H9 (cell line): ENCODE data around the gene NTSR1. TPM values are rescaled to one million over a fixed set of nuclear protein-coding genes. Genes with fewer than 3 reads are reported as not detected.

Source experiments
- DNase-seq: peaks from one replicate; pipeline ENCODE4 v3.0.0-alpha.2; 2017
- H2AFZ ChIP-seq: one replicate; pipeline ENCODE4 v1.6.1; 2013; ENCODE audit warnings: mild to moderate bottlenecking, low read length, control low read depth, moderate library complexity
- H2AK5ac ChIP-seq: 2 replicates; pipeline ENCODE4 v1.6.1; 2013; ENCODE audit warnings: low read length, control low read depth, mixed read lengths; ENCODE audit not compliant: insufficient read length
- H2BK120ac ChIP-seq: one replicate; pipeline ENCODE4 v1.6.1; 2013; ENCODE audit warnings: low read depth, mild to moderate bottlenecking, low read length, control low read depth, inconsistent platforms; ENCODE audit not compliant: poor library complexity, severe bottlenecking
- H2BK12ac ChIP-seq: 2 replicates; pipeline ENCODE4 v1.6.1; 2013; ENCODE audit warnings: low read length, control low read depth, mixed read lengths, low read depth; ENCODE audit not compliant: insufficient read length
- H2BK15ac ChIP-seq: 2 replicates; pipeline ENCODE4 v1.6.1; 2013; ENCODE audit warnings: low read depth, low read length, control low read depth
- H2BK20ac ChIP-seq: one replicate; pipeline ENCODE4 v1.6.1; 2013; ENCODE audit warnings: low read depth, mild to moderate bottlenecking, low read length, control low read depth, inconsistent platforms; ENCODE audit not compliant: poor library complexity, severe bottlenecking
- H2BK5ac ChIP-seq: 2 replicates; pipeline ENCODE4 v1.6.1; 2013; ENCODE audit warnings: low read length, control low read depth, mixed read lengths; ENCODE audit not compliant: insufficient read length
- H3K14ac ChIP-seq: 2 replicates; pipeline ENCODE4 v1.6.1; 2013; ENCODE audit warnings: low read length, control low read depth; ENCODE audit not compliant: insufficient read depth
- H3K18ac ChIP-seq: 2 replicates; pipeline ENCODE4 v1.6.1; 2013; ENCODE audit warnings: low read depth, mild to moderate bottlenecking, mixed read lengths, low read length, control low read depth; ENCODE audit not compliant: insufficient read length
- H3K23ac ChIP-seq: 2 replicates; pipeline ENCODE4 v1.6.1; 2013; ENCODE audit warnings: low read length, control low read depth, mixed read lengths, low read depth; ENCODE audit not compliant: insufficient read length
- H3K23me2 ChIP-seq: 2 replicates; pipeline ENCODE4 v1.6.1; 2013; ENCODE audit warnings: low read depth, mild to moderate bottlenecking, mixed read lengths, low read length, control low read depth; ENCODE audit not compliant: insufficient read length, poor library complexity, severe bottlenecking
- H3K27ac ChIP-seq: 2 replicates; pipeline ENCODE4 v1.5.1; 2013; ENCODE audit warnings: low read length, control low read depth, mixed read lengths, low read depth; ENCODE audit not compliant: insufficient read length
- H3K27me3 ChIP-seq: 2 replicates; pipeline ENCODE4 v1.6.1; 2013; ENCODE audit warnings: low read length, control low read depth, inconsistent platforms; ENCODE audit not compliant: insufficient read depth
- H3K4ac ChIP-seq: 2 replicates; pipeline ENCODE4 v1.6.1; 2013; ENCODE audit warnings: low read depth, mild to moderate bottlenecking, control low read depth, inconsistent platforms, low read length, moderate library complexity
- H3K4me1 ChIP-seq: 2 replicates; pipeline ENCODE4 v1.6.1; 2013; ENCODE audit warnings: low read length, control low read depth, inconsistent platforms; ENCODE audit not compliant: insufficient read depth
- H3K4me2 ChIP-seq: 2 replicates; pipeline ENCODE4 v1.6.1; 2013; ENCODE audit warnings: low read length, control low read depth, mixed read lengths; ENCODE audit not compliant: insufficient read length, insufficient read depth
- H3K56ac ChIP-seq: 2 replicates; pipeline ENCODE4 v1.6.1; 2013; ENCODE audit warnings: low read depth, mild to moderate bottlenecking, mixed read lengths, low read length, control low read depth; ENCODE audit not compliant: insufficient read length
- H3K79me1 ChIP-seq: 2 replicates; pipeline ENCODE4 v1.6.1; 2013; ENCODE audit warnings: low read depth, mild to moderate bottlenecking, moderate library complexity, low read length, control low read depth, inconsistent platforms; ENCODE audit not compliant: insufficient read depth, poor library complexity, severe bottlenecking
- H3K79me2 ChIP-seq: 2 replicates; pipeline ENCODE4 v1.6.1; 2013; ENCODE audit warnings: low read length, control low read depth, inconsistent platforms; ENCODE audit not compliant: insufficient read depth
- H3K9ac ChIP-seq: 2 replicates; pipeline ENCODE4 v1.6.1; 2013; ENCODE audit warnings: low read length, control low read depth, mixed read lengths; ENCODE audit not compliant: insufficient read length; ENCODE audit errors: extremely low read depth
- H3K9me3 ChIP-seq: one replicate; pipeline ENCODE4 v1.6.1; 2013; ENCODE audit warnings: low read depth, low read length, inconsistent platforms; ENCODE audit not compliant: control insufficient read depth
- H3T11ph ChIP-seq: one replicate; pipeline ENCODE4 v1.6.1; 2013; ENCODE audit warnings: mild to moderate bottlenecking, low read length, control low read depth, inconsistent platforms
- H4K20me1 ChIP-seq: one replicate; pipeline ENCODE4 v1.6.1; 2013; ENCODE audit not compliant: control insufficient read depth, insufficient read length, insufficient read depth
- H4K5ac ChIP-seq: 2 replicates; pipeline ENCODE4 v1.6.1; 2013; ENCODE audit warnings: low read depth, mild to moderate bottlenecking, mixed read lengths, low read length, control low read depth; ENCODE audit not compliant: insufficient read length
- H4K8ac ChIP-seq: replicated peaks from 2 replicates; pipeline ENCODE4 v1.6.1; 2013; ENCODE audit warnings: low read length, control low read depth, mixed read lengths, low read depth; ENCODE audit not compliant: insufficient read length
- H4K91ac ChIP-seq: 2 replicates; pipeline ENCODE4 v1.6.1; 2013; ENCODE audit warnings: low read depth, mild to moderate bottlenecking, moderate library complexity, mixed read lengths, low read length, control low read depth; ENCODE audit not compliant: insufficient read length
- H3K27ac Mint-ChIP-seq, 3 experiments: 2 replicates in 2 of 3; 3 replicates in 1 of 3; pipeline ENCODE4 v1.8.0; 2020 to 2021; ENCODE audit warnings: mixed read lengths in 3 of 3, mild to moderate bottlenecking in 1 of 3, moderate library complexity in 1 of 3
- H3K27me3 Mint-ChIP-seq: 2 replicates; pipeline ENCODE4 v1.8.0; 2021; ENCODE audit warnings: low read depth, mild to moderate bottlenecking, moderate library complexity, mixed read lengths
- H3K36me3 Mint-ChIP-seq, 3 experiments: 2 replicates in 2 of 3; 3 replicates in 1 of 3; pipeline ENCODE4 v1.8.0; 2020 to 2021; ENCODE audit warnings: low read depth in 3 of 3, mixed read lengths in 3 of 3; ENCODE audit not compliant: insufficient read depth in 1 of 3
- H3K4me1 Mint-ChIP-seq, 2 experiments: 2 replicates each; pipeline ENCODE4 v1.8.0; 2020; ENCODE audit warnings: mixed read lengths in 2 of 2
- H3K4me3 Mint-ChIP-seq, 2 experiments: 2 replicates in 1 of 2; 3 replicates in 1 of 2; pipeline ENCODE4 v1.8.0; 2020 to 2021; ENCODE audit warnings: mild to moderate bottlenecking in 2 of 2, mixed read lengths in 2 of 2, moderate library complexity in 1 of 2
- H3K9me3 Mint-ChIP-seq, 2 experiments: 2 replicates in 1 of 2; 3 replicates in 1 of 2; pipeline ENCODE4 v1.8.0; 2020; ENCODE audit warnings: mild to moderate bottlenecking in 2 of 2, mixed read lengths in 2 of 2, moderate library complexity in 1 of 2
- WGBS: extraction: QIAGEN DNeasy Blood & Tissue Kit; methylation state at CpG from one replicate; pipeline ENCODE4 v1.1.7; 2013; ENCODE audit warnings: missing lambda C conversion rate, low lambda C conversion rate, mixed read lengths; ENCODE audit not compliant: insufficient read length; ENCODE audit errors: extremely low coverage; 5-methylcytosine and 5-hydroxymethylcytosine counted together
- total RNA-seq: library from RNA; stranded (reverse); gene quantifications from 2 replicates; pipeline ENCODE4 v1.2.1, GENCODE V29; 2021
- TF ChIP-seq, protein P1 (sequence below): fragments of 200-600 bp; sonication (generic); conservative IDR thresholded peaks from 3 replicates; pipeline ENCODE4 v1.8.0; 2021; ENCODE audit warnings: antibody characterized with exemption, mild to moderate bottlenecking

Gene NTSR1
- total RNA-seq, 1 experiment from 2014 or later: 0.11 TPM

DNA sequence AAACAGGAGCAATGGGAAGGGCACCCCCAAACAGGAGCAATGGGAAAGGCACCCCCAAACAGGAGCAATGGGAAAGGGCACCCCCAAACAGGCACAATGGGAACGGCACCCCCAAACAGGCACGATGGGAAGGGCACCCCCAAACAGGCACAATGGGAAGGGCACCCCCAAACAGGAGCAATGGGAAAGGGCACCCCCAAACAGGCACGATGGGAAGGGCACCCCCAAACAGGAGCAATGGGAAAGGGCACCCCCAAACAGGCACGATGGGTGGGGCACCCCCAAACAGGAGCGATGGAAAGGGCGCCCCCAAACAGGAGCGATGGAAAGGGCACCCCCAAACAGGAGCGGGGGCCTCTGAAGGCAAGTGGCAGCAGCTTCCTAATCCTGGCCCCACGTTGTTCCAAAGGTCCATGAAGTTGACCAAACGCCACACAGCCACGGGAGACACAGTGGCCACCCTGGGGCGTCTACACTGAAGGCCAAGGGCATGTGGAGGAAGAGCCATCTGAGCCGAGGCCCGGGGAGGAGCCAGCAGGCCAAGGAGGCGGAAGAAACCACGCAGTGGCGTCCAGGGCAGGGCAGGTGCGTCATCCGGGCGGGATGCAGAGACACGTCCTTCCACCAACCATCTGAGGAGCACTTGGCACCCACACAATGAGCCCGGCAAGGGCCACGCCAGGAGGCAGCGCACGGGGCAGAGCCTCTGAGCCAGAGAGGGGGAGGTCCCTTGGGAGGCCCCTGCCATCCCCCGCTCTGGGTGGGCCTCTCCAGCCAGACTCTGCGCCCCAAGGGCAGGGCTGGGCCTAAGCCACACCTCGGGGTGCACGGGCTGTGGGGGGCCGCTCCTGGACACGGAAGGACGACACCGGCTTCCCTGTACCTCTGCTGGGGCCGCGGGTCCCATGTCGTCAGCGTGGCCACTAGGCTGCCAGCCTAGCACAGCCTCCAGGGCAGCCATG is 21.5 kb upstream of the NTSR1 start:
- Histone ChIP-seq H3K18ac (no peak overlapping the region), H3K4me1 (no peaks in the 10 kb centered on the region), H2BK20ac (no peak overlapping the region), H3K14ac (no peak overlapping the region), H3K79me1 (no peaks in the 10 kb centered on the region), H2BK12ac (no peak overlapping the region), H3K79me2 (no peaks in the 10 kb centered on the region), H2BK15ac (no peak overlapping the region), H2BK120ac (no peak overlapping the region), H3K23ac (no peak overlapping the region), H4K5ac (no peak overlapping the region), H3K9me3 (no peaks in the 10 kb centered on the region), H2AK5ac (no peak overlapping the region), H3K27ac (no peak overlapping the region), H4K8ac (no peak overlapping the region), H4K20me1 (no peaks in the 10 kb centered on the region), H2BK5ac (no peak overlapping the region), H3K27me3 (no peaks in the 10 kb centered on the region), H3K4ac (no peak overlapping the region), H3K23me2 (no peaks in the 10 kb centered on the region), H4K91ac (no peak overlapping the region), H3K56ac (no peak overlapping the region), H3K9ac (no peak overlapping the region), H2AFZ (no peak overlapping the region), H3T11ph (no peak overlapping the region), H3K4me2 (no peak overlapping the region)
- peaks cover 10% of the 10 kb centered on the region for H3K27me3 Mint-ChIP-seq
- no peak for DNase-seq
- H3K9me3 Mint-ChIP-seq: no peaks in the 10 kb centered on the region; a peak in 1 of 5 replicates
- H3K36me3 Mint-ChIP-seq: no peaks in the 10 kb centered on the region
- H3K4me3 Mint-ChIP-seq: no peak overlapping the region
- peaks cover 14 to 16% of the 10 kb centered on the region in 2 experiments for H3K4me1 Mint-ChIP-seq
- H3K27ac Mint-ChIP-seq: no peak overlapping the region
- WGBS: no CpG with 5 or more reads among the region's 37 CpGs
- TF ChIP-seq, protein P1, sequence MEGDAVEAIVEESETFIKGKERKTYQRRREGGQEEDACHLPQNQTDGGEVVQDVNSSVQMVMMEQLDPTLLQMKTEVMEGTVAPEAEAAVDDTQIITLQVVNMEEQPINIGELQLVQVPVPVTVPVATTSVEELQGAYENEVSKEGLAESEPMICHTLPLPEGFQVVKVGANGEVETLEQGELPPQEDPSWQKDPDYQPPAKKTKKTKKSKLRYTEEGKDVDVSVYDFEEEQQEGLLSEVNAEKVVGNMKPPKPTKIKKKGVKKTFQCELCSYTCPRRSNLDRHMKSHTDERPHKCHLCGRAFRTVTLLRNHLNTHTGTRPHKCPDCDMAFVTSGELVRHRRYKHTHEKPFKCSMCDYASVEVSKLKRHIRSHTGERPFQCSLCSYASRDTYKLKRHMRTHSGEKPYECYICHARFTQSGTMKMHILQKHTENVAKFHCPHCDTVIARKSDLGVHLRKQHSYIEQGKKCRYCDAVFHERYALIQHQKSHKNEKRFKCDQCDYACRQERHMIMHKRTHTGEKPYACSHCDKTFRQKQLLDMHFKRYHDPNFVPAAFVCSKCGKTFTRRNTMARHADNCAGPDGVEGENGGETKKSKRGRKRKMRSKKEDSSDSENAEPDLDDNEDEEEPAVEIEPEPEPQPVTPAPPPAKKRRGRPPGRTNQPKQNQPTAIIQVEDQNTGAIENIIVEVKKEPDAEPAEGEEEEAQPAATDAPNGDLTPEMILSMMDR: no peak
